Breast epithelium (tissue), 3 donors: ENCODE data around the gene SLC66A2.

ENCODE experiments used
- POLR2A ChIP-seq: fragments of 450-650 bp; IDR thresholded peaks from one replicate; pipeline ENCODE4 v1.6.1; 2016; ENCODE audit warnings: antibody characterized with exemption, mild to moderate bottlenecking, moderate library complexity
- POLR2AphosphoS5 ChIP-seq, 3 donors: sonication (generic); formaldehyde crosslinking; IDR thresholded peaks; one replicate each; pipeline ENCODE4 v1.6.1; 2017; ENCODE audit warnings: antibody characterized with exemption in 3 of 3
- TF ChIP-seq, protein P1 (sequence below), 3 donors: fragments of 450-650 bp; IDR thresholded peaks; one replicate each; pipeline ENCODE4 v1.5.1; 2016 to 2017; ENCODE audit warnings: antibody characterized with exemption in 3 of 3, mild to moderate bottlenecking in 3 of 3, moderate library complexity in 3 of 3

DNA sequence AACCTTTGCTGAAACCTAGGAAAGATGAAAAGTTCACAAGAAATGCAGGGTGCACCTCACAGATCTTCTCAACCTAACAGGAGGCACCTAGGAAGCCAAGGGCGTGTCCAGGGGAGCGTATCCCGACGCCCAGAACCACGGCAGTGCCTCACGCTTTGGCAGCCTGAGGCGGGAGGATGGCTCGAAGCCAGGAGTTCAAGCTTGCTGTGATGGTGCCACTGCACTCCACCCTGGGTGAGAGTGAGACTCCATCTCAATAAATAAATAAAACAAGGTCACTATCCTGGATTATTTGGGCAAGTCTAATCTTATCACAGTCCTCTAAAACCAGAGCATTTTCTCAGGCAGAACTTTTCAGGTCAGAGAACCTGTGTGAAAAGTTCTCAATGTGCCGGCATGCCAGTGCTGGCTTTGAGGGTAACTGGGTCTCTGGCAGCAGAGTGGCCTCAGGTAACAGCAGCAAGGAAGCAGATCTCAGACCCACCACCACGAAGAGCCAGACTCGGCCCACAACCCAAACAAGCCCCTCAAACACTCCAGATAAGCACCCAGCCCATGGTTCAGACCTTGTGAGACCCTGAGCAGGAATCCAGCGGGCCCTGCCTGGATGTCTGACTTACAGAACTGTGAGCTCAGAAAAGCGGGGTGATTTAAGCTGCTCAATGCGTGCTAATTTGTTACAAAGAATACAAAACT is 24.7 kb upstream of the SLC66A2 start:
- TF ChIP-seq, protein P1, sequence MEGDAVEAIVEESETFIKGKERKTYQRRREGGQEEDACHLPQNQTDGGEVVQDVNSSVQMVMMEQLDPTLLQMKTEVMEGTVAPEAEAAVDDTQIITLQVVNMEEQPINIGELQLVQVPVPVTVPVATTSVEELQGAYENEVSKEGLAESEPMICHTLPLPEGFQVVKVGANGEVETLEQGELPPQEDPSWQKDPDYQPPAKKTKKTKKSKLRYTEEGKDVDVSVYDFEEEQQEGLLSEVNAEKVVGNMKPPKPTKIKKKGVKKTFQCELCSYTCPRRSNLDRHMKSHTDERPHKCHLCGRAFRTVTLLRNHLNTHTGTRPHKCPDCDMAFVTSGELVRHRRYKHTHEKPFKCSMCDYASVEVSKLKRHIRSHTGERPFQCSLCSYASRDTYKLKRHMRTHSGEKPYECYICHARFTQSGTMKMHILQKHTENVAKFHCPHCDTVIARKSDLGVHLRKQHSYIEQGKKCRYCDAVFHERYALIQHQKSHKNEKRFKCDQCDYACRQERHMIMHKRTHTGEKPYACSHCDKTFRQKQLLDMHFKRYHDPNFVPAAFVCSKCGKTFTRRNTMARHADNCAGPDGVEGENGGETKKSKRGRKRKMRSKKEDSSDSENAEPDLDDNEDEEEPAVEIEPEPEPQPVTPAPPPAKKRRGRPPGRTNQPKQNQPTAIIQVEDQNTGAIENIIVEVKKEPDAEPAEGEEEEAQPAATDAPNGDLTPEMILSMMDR (IDR thresholded peaks at IDR 0.05): no peak
- TF ChIP-seq POLR2A: no peak
- TF ChIP-seq POLR2AphosphoS5 (IDR thresholded peaks at IDR 0.05): no peak
